Measurements from ENCODE around the gene PYGL.

The PYGL gene

GRCh38 chr14:50871228-50871627, 73.1 kb downstream of the PYGL start:
- DNase-seq = no peak

GRCh38 chr14:50865391-50866076, 78.7 kb downstream of the PYGL start:
- DNase-seq = no peak

- no peak for DNase-seq
Measured at GRCh38 chr14:50864946-50865345, 79.3 kb downstream of the PYGL start.

- no peak for DNase-seq
Measured at GRCh38 chr14:50864237-50864636, 80.0 kb downstream of the PYGL start.

- no peak for DNase-seq
Measured at GRCh38 chr14:50862036-50862570, 82.2 kb downstream of the PYGL start.

GRCh38 chr14:50860478-50861086, 83.7 kb downstream of the PYGL start:
- DNase-seq = peak; percentile 86

- no peak for DNase-seq
Measured at GRCh38 chr14:50859296-50859624, 85.0 kb downstream of the PYGL start.

GRCh38 chr14:50856660-50857059, 87.6 kb downstream of the PYGL start:
- DNase-seq = no peak

GRCh38 chr14:50855558-50855957, 88.7 kb downstream of the PYGL start:
- no peak for DNase-seq
